K562 (cell line): ENCODE results near the gene KLRK1. TPM values are rescaled to one million over a fixed set of nuclear protein-coding genes. Genes with fewer than 3 reads are reported as not detected.

Source experiments
- AFF4 ChIP-seq: sonication (generic); formaldehyde crosslinking; IDR thresholded peaks from 2 replicates; pipeline ENCODE4 v1.8.0; 2023; ENCODE audit warnings: mild to moderate bottlenecking, missing genetic modification reagents
- CBFA2T2 ChIP-seq: fragments of 450-650 bp; conservative IDR thresholded peaks from 2 replicates; pipeline ENCODE4 v1.6.1; 2017; ENCODE audit warnings: mild to moderate bottlenecking
- HEY1 ChIP-seq: fragments of 250-450 bp; sonication (Bioruptor Pico); IDR thresholded peaks from 2 replicates; pipeline ENCODE4 v1.5.0; 2020; ENCODE audit warnings: mild to moderate bottlenecking, moderate library complexity, borderline replicate concordance
- KDM5B ChIP-seq: fragments of 200-600 bp; sonication (generic); IDR thresholded peaks from 2 replicates; pipeline ENCODE4 v1.6.1; 2012; ENCODE audit warnings: low read depth, mild to moderate bottlenecking, moderate library complexity, low read length, control low read depth, inconsistent platforms; ENCODE audit not compliant: insufficient replicate concordance
- POLR3A ChIP-seq: IDR thresholded peaks from 2 replicates; pipeline ENCODE4 v1.6.1; 2011; ENCODE audit warnings: borderline replicate concordance, mild to moderate bottlenecking, moderate library complexity; ENCODE audit not compliant: insufficient read length, insufficient read depth; ENCODE audit errors: extremely low read depth
- RAD51 ChIP-seq: fragments of 450-650 bp; IDR thresholded peaks from 2 replicates; pipeline ENCODE4 v1.7.1; 2016; ENCODE audit warnings: low read depth, mild to moderate bottlenecking, borderline replicate concordance
- RBM17 ChIP-seq: fragments of 200-400 bp; formaldehyde crosslinking; IDR thresholded peaks from 2 replicates; pipeline ENCODE4 v1.6.1; 2017; ENCODE audit warnings: low read depth, mild to moderate bottlenecking, low read length, borderline replicate concordance
- SRSF1 ChIP-seq: fragments of 200-400 bp; formaldehyde crosslinking; IDR thresholded peaks from 2 replicates; pipeline ENCODE4 v1.6.1; 2017; ENCODE audit warnings: mild to moderate bottlenecking, low read depth, low read length, moderate library complexity
- SRSF9 ChIP-seq: fragments of 200-400 bp; formaldehyde crosslinking; IDR thresholded peaks from 2 replicates; pipeline ENCODE4 v1.6.1; 2017; ENCODE audit warnings: low read depth, low read length, borderline replicate concordance
- STAT5B ChIP-seq: fragments of 250-450 bp; sonication (Bioruptor Pico); IDR thresholded peaks from 2 replicates; pipeline ENCODE4 v1.8.0; 2021; ENCODE audit warnings: mild to moderate bottlenecking, inconsistent platforms
- VEZF1 ChIP-seq: fragments of 200-800 bp; sonication (Bioruptor generic); IDR thresholded peaks from 2 replicates; pipeline ENCODE4 v1.6.1; 2017; ENCODE audit warnings: missing genetic modification characterization, missing compliant biosample characterization
- ZNF444 ChIP-seq: fragments of 250-450 bp; sonication (Bioruptor Pico); IDR thresholded peaks from 2 replicates; pipeline ENCODE4 v1.4.0; 2020; ENCODE audit warnings: mild to moderate bottlenecking, moderate library complexity
- ZNF75A ChIP-seq: fragments of 450-650 bp; formaldehyde crosslinking; IDR thresholded peaks from 2 replicates; pipeline ENCODE4 v1.4.0; 2020; ENCODE audit warnings: mild to moderate bottlenecking
- ZNF76 ChIP-seq: fragments of 250-450 bp; sonication (Bioruptor Pico); IDR thresholded peaks from 2 replicates; pipeline ENCODE4 v1.4.0; 2020; ENCODE audit warnings: mild to moderate bottlenecking, moderate library complexity, borderline replicate concordance
- polyA plus RNA-seq, 8 experiments: library from polyadenylated mRNA; depleted of rRNA in 4 of 8; stranded (reverse) in 5 of 8; unstranded in 3 of 8; fragments of >200 nt; fragmentation: Nextera tagmentation in 2 of 8; fragmentation: Illumina TruSeq in 1 of 8; extraction: Ambion mirVana in 2 of 8; extraction: Trizol in 1 of 8; gene quantifications; 2 replicates each; pipeline versions ENCODE4 v1.2.1 to v1.2.3, GENCODE V29; 2011 to 2014; ENCODE audit warnings: inconsistent platforms in 1 of 8, missing spikeins in 1 of 8
- total RNA-seq, 7 experiments: library from RNA; depleted of rRNA in 6 of 7; stranded (reverse); fragments of >200 nt in 6 of 7; fragmentation: Illumina TruSeq in 2 of 7; extraction: Trizol in 2 of 7; gene quantifications; 2 replicates each; pipeline versions ENCODE4 v1.2.1 to v1.2.3, GENCODE V29; 2011 to 2021; ENCODE audit warnings: low replicate concordance in 1 of 7
- TF ChIP-seq, protein P1 (sequence below): sonication (generic); formaldehyde crosslinking; IDR thresholded peaks from 2 replicates; pipeline ENCODE4 v1.4.0; 2020; ENCODE audit warnings: mild to moderate bottlenecking, missing genetic modification reagents
- TF ChIP-seq, protein P2 (sequence below): sonication (generic); formaldehyde crosslinking; IDR thresholded peaks from 2 replicates; pipeline ENCODE4 v1.8.1; 2022; ENCODE audit warnings: missing genetic modification reagents
- TF ChIP-seq, protein P3 (sequence below): fragments of 250-450 bp; sonication (Bioruptor Pico); IDR thresholded peaks from 2 replicates; pipeline ENCODE4 v1.8.0; 2021; ENCODE audit warnings: moderate library complexity, mild to moderate bottlenecking, inconsistent platforms

The KLRK1 gene
- total and polyA plus RNA-seq, 9 of the 15 experiments (the other 6 are each of a cell fraction or from before 2014, with no cell fraction given): 0.03 to 0.09 (median 0.06) TPM; not detected in 3

GRCh38 chr12:10363914-10364814 lies 25.7 kb downstream of the KLRK1 start (continued):
- TF ChIP-seq AFF4 (CRISPR knock-in tag): peak; percentile 76; the same call in 1 of the 2 replicates
- TF ChIP-seq KDM5B: peak; percentile 47
- TF ChIP-seq SRSF1: no peak
- TF ChIP-seq STAT5B (CRISPR knock-in tag): no peak
- TF ChIP-seq CBFA2T2: no peak
- TF ChIP-seq RAD51: no peak
- TF ChIP-seq, protein P1, sequence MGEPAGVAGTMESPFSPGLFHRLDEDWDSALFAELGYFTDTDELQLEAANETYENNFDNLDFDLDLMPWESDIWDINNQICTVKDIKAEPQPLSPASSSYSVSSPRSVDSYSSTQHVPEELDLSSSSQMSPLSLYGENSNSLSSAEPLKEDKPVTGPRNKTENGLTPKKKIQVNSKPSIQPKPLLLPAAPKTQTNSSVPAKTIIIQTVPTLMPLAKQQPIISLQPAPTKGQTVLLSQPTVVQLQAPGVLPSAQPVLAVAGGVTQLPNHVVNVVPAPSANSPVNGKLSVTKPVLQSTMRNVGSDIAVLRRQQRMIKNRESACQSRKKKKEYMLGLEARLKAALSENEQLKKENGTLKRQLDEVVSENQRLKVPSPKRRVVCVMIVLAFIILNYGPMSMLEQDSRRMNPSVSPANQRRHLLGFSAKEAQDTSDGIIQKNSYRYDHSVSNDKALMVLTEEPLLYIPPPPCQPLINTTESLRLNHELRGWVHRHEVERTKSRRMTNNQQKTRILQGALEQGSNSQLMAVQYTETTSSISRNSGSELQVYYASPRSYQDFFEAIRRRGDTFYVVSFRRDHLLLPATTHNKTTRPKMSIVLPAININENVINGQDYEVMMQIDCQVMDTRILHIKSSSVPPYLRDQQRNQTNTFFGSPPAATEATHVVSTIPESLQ (CRISPR knock-in tag): no peak
- no peak for TF ChIP-seq ZNF75A (CRISPR knock-in tag)
- TF ChIP-seq, protein P2, sequence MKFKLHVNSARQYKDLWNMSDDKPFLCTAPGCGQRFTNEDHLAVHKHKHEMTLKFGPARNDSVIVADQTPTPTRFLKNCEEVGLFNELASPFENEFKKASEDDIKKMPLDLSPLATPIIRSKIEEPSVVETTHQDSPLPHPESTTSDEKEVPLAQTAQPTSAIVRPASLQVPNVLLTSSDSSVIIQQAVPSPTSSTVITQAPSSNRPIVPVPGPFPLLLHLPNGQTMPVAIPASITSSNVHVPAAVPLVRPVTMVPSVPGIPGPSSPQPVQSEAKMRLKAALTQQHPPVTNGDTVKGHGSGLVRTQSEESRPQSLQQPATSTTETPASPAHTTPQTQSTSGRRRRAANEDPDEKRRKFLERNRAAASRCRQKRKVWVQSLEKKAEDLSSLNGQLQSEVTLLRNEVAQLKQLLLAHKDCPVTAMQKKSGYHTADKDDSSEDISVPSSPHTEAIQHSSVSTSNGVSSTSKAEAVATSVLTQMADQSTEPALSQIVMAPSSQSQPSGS (CRISPR knock-in tag): no peak
- TF ChIP-seq RBM17: no peak
- TF ChIP-seq, protein P3, sequence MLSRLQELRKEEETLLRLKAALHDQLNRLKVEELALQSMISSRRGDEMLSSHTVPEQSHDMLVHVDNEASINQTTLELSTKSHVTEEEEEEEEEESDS: no peak
- TF ChIP-seq HEY1 (CRISPR knock-in tag): no peak
- no peak for TF ChIP-seq ZNF444 (CRISPR knock-in tag)
- no peak for TF ChIP-seq POLR3A
- no peak for TF ChIP-seq VEZF1 (CRISPR knock-in tag)
- no peak for TF ChIP-seq SRSF9
- TF ChIP-seq ZNF76: no peak
